GM08714 (cell line): ENCODE measurements around the gene CD83.

Experiments used
- H3K4me3 ChIP-seq: fragments of 200-500 bp; sonication (Bioruptor generic); 2 replicates; pipeline ENCODE4 v1.5.1; 2014; ENCODE audit warnings: mild to moderate bottlenecking, low read length, inconsistent platforms
- ZNF274 ChIP-seq: IDR thresholded peaks from 2 replicates; pipeline ENCODE4 v1.6.1; 2012; ENCODE audit warnings: mild to moderate bottlenecking, low read depth, low read length

The CD83 gene

GRCh38 chr6:14126191-14126590 is 8.6 kb downstream of the CD83 start:
- no peak for TF ChIP-seq ZNF274
- no peak overlapping the region for H3K4me3 ChIP-seq

DNA sequence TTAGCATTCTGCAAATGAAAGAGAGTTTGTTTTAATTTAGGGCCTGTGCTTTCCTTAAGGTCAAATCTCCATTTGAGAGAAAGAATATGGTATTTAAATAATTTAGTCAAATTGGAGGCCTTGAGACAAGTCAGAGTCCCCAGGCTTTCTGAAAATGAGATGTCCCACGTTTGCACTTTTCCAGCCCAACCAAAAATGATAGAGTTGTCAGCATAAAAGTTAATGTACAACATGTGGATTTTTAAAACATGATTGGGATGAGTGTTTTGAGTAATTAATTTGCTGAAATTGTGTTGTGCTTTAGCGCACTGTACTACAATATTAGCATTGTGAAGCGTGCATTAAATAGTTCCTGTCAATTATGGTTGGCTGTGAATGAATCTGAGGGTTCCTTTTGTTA is 10.0 kb downstream of the CD83 start:
- H3K4me3 ChIP-seq, result no peak overlapping the region
- TF ChIP-seq ZNF274, result no peak

- no peak overlapping the region for H3K4me3 ChIP-seq
- no peak for TF ChIP-seq ZNF274
These were observed 10.4 kb downstream of the CD83 start for GRCh38 chr6:14128012-14128411.

DNA sequence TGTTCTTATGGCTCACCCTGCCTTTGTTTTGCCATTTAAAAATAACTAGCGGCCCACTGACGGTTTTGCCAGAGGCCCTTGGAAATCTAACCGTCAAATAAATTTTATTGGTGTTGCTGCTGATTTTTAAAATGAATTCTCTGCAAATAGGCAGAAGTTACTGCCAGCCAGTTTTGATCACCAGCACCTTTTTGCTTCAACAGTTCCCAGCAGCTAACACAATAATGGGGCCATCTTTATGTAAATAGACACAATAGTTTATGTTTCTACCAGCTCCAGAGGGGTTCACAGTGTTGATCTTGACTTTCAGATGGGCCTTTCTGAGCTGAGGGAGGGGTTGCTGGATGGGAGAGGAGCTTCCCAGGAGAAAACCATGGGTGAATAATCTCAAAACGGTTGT is 11.2 kb downstream of the CD83 start:
- H3K4me3 ChIP-seq, result no peak overlapping the region
- TF ChIP-seq ZNF274, result no peak

- no peak for TF ChIP-seq ZNF274
- H3K4me3 ChIP-seq, result no peak overlapping the region
These were observed 12.0 kb downstream of the CD83 start for GRCh38 chr6:14129575-14129974.

DNA sequence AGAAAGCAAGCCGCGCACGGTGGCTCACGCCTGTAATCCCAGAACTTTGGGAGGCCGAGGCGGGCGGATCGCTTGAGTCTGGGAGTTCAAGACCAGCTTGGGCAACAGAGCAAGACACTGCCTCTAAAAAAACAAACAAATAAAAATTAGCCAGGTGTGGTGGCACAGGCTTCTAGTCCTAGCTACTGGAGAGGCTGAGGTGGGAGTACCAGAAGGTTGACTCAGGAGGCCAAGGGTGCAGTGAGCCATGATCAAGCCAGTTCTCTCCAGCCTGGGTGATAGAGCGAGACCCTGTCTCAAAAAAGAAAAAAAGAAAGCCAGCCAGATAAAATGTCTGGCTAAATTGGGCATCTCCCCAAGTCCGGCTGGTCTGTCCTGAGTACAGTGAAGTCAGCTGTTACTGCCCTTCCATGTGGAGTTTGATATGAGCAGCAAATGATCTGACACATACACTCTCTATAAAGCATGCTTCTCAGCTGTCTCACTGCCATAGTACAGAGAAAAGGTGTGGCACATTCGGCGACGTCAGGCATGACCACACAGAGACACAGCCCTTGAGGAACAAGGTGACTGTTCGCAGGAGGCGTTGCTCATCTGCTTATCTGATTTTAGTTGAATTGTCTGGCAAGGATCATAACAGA is 13.0 kb downstream of the CD83 start:
- no peak overlapping the region for H3K4me3 ChIP-seq
- TF ChIP-seq ZNF274, result no peak

GRCh38 chr6:14131579-14131978 is 14.0 kb downstream of the CD83 start:
- H3K4me3 ChIP-seq, result no peak overlapping the region
- TF ChIP-seq ZNF274, result no peak

GRCh38 chr6:14132244-14132920 is 14.8 kb downstream of the CD83 start:
- no peak for TF ChIP-seq ZNF274
- no peak overlapping the region for H3K4me3 ChIP-seq

DNA sequence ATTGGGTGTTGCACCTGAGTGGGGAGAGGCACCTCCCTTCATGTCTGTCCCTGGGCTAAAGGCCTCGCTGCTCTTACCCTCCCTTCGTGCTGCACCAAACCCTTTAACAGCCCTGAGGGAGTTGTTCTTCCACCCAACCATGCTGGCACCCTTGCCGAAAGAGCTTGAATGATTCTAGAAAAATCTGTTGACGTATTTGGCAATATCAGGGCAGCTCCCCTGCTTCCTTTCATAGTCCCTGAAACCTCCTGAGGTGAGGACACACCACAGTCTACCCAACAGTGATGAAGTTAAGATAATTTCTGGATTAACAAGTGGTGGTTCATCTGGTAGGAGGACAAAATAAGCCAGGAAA is 15.3 kb downstream of the CD83 start:
- no peak for TF ChIP-seq ZNF274
- H3K4me3 ChIP-seq, result no peak overlapping the region

DNA sequence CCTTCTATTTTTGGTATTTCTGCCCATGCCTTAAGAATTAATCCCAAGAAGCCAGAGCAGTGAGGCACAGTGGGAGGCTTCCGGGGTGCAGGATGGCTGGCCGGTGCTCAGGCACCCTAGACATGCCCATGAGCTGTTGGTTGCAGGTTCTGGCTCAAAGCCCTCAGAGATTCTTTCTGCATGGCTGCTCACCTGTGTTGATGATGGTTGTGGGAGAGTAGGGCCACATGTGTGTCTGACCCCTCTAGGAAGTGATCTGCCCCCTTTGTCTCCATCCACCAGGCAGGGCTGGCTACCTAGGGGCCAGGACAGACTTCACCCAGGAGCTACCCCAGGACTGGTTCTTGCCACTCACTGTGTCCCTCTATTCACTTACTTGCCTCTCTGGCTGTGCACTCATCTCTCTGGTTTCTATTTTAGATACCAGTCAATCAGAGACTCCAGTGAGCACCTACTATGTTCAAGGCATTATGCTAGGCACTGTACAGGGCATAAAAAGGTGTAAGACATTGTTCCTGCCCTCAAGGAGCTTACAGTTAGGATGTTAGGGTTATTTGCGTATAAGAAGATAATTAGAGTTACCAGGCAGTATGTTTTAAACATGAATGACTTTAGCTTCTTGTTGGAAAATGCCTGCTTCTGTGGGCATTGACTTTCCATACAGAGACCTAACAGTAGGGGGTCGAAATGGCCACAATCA is 16.8 kb downstream of the CD83 start:
- no peak overlapping the region for H3K4me3 ChIP-seq
- TF ChIP-seq ZNF274, result no peak

DNA sequence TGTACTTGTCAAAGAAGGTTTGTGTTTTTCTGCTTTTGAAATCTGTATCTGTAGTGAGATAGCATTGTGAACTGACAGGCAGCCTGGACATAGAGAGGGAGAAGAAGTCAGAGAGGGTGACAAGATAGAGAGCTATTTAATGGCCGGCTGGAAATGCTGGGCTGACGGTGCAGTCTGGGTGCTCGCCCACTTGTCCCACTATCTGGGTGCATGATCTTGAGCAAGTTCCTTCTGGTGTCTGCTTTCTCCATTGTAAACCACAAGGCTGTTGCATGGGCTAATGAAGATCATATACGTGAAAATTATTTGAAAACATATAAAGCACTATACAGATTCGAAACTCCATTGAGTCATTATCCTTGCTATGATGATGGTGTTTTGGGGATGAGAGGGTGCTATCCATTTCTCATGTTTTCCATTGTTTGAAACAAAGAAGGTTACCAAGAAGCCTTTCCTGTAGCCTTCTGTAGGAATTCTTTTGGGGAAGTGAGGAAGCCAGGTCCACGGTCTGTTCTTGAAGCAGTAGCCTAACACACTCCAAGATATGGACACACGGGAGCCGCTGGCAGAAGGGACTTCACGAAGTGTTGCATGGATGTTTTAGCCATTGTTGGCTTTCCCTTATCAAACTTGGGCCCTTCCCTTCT is 18.4 kb downstream of the CD83 start:
- TF ChIP-seq ZNF274, result no peak
- no peak overlapping the region for H3K4me3 ChIP-seq

DNA sequence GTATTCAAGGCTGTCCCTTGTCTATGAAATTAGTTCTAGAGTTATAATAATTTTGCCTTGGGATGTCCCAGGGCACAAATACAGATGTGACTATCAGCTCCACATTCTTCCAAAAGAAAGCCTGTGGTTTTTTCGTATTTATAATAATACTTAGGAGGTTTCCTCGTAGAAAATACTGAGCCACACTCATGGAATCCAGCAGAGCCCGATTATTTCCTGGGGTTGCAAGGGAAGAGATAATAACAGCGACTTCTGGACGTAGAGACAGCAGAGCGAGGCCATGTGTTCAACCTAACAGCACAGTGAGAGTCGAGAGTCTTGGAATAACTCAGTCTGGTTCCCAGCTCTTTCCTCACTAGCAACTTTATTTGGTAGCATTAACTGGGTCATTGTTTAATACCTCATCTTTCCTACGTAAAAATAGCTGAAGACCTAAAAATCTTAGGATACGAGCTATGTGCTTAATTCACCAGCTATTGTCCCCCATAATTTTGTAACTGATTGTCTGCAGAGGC is 21.2 kb downstream of the CD83 start:
- no peak overlapping the region for H3K4me3 ChIP-seq
- no peak for TF ChIP-seq ZNF274

DNA sequence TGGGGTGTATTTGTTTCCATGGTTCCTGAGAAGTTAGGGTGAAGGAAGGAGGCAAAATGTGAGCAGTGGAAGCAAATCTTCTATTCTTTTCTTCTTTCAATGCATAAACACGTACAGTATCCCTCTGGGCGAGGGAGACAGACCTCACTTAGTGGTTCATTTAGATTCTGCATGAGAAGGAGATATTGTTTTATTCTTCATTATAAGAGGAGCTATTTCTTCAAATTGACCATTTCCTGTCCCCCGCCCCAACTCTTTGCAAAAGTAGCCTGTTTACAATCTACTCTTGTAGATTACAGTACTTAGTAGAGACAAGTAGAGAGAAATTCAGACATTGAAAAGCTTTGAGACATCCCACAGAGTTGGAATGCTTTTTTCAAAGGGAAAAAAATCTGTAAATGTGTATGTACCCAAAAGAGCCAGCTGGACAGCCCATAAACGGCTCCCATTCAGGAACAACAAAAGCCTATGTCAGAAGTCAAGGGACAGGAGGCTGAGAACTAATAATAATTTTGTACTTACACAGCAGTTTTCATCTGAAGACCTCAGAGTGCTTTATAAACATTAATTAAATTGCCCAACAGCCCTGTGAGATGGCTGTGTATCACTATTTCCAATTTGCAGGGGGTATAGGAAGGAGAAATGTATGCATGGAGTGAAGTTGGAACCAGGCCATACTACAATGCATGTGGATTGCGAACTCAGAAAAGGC is 23.9 kb downstream of the CD83 start:
- no peak for TF ChIP-seq ZNF274
- no peak overlapping the region for H3K4me3 ChIP-seq

DNA sequence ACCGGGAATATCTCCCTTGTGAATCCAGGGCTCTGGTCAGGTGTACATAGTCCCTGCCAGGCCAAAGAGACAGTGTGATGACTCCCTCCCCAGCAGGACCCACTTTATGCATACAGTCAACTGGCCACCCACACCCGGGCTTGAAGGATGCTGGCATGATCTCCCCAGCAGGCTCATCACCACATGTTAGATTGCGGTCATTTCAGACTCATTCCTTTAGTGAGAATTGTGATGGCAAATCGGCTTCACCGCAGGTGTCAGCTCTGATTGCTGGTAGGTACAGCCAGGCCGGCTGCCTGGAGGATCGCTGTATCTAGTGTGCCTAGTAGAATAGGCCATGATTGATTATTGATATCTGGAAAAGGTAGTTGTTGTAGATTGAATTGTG is 24.5 kb downstream of the CD83 start:
- H3K4me3 ChIP-seq, result no peak overlapping the region
- no peak for TF ChIP-seq ZNF274
